UCSD-AML1 (cell line): ENCODE measurements around the gene ZNF578.
"Not testable (repeated sequence)": the region's sequence is repeated elsewhere in the genome, so short reads cannot be mapped to it uniquely, and the experiment has no call there.

Source experiments
- DNase-seq: peaks from one replicate; lab custom pipeline; 2025; ENCODE audit not compliant: unreplicated experiment; lab: John Stamatoyannopoulos, UW

Gene ZNF578

GRCh38 chr19:52507266-52507665, 53.9 kb downstream of the ZNF578 start:
- no peak for DNase-seq

- DNase-seq: no peak
Observed at GRCh38 chr19:52516191-52516590, 62.8 kb downstream of the ZNF578 start.

GRCh38 chr19:52518646-52519045, 65.3 kb downstream of the ZNF578 start:
- no peak for DNase-seq

GRCh38 chr19:52519175-52519574, 65.8 kb downstream of the ZNF578 start:
- not testable (repeated sequence) for DNase-seq

GRCh38 chr19:52520013-52520412, 66.7 kb downstream of the ZNF578 start:
- no peak for DNase-seq

- DNase-seq: no peak
Observed at GRCh38 chr19:52522551-52522950, 69.2 kb downstream of the ZNF578 start.

GRCh38 chr19:52524086-52524485, 70.7 kb downstream of the ZNF578 start:
- no peak for DNase-seq

- DNase-seq: peak; percentile 94
Observed at GRCh38 chr19:52527134-52527955, 74.0 kb downstream of the ZNF578 start, which contains the start of gene ZNF808. ZNF808 (plus strand) TSS chr19:52527668; CDS start chr19:52543285, 15,617 bp downstream.

- DNase-seq: no peak
Observed at GRCh38 chr19:52527956-52528351, 74.6 kb downstream of the ZNF578 start.

- DNase-seq: no peak
Observed at GRCh38 chr19:52532480-52532879, 79.1 kb downstream of the ZNF578 start.

GRCh38 chr19:52533901-52534300, 80.5 kb downstream of the ZNF578 start:
- no peak for DNase-seq

GRCh38 chr19:52535385-52535770, 82.0 kb downstream of the ZNF578 start:
- DNase-seq: not testable (repeated sequence)

GRCh38 chr19:52535771-52536447, 82.6 kb downstream of the ZNF578 start:
- no peak for DNase-seq

- no peak for DNase-seq
Observed at GRCh38 chr19:52536448-52536800, 83.1 kb downstream of the ZNF578 start.

- DNase-seq: not testable (repeated sequence)
Observed at GRCh38 chr19:52538815-52539214, 85.5 kb downstream of the ZNF578 start.

- DNase-seq: not testable (repeated sequence)
Observed at GRCh38 chr19:52541176-52541575, 87.8 kb downstream of the ZNF578 start.

GRCh38 chr19:52541608-52542007, 88.3 kb downstream of the ZNF578 start:
- no peak for DNase-seq

GRCh38 chr19:52542541-52542940, 89.2 kb downstream of the ZNF578 start:
- not testable (repeated sequence) for DNase-seq

GRCh38 chr19:52542984-52543664, 89.8 kb downstream of the ZNF578 start:
- DNase-seq: no peak

GRCh38 chr19:52554216-52554971, 101.0 kb downstream of the ZNF578 start:
- no peak for DNase-seq
